HEK293 (cell line): ENCODE data around the gene QDPR.

Source experiments
- CTCF ChIP-seq: fragments of 450-650 bp; formaldehyde crosslinking; IDR thresholded peaks from 2 replicates; pipeline ENCODE4 v1.5.1; 2016; ENCODE audit warnings: missing biosample characterization, missing genetic modification characterization
- FEZF1 ChIP-seq: fragments of 450-650 bp; formaldehyde crosslinking; IDR thresholded peaks from 2 replicates; pipeline ENCODE4 v1.5.1; 2016; ENCODE audit warnings: missing biosample characterization, missing genetic modification characterization
- KLF1 ChIP-seq: fragments of 450-650 bp; formaldehyde crosslinking; IDR thresholded peaks from 2 replicates; pipeline ENCODE4 v1.5.1; 2016; ENCODE audit warnings: missing biosample characterization, missing genetic modification characterization
- RBAK ChIP-seq: fragments of 450-650 bp; formaldehyde crosslinking; IDR thresholded peaks from 2 replicates; pipeline ENCODE4 v1.5.1; 2016; ENCODE audit warnings: missing biosample characterization, missing genetic modification characterization
- ZFP37 ChIP-seq: fragments of 450-650 bp; formaldehyde crosslinking; IDR thresholded peaks from 2 replicates; pipeline ENCODE4 v1.5.1; 2016; ENCODE audit warnings: missing biosample characterization, missing genetic modification characterization
- ZNF354C ChIP-seq: fragments of 450-650 bp; formaldehyde crosslinking; IDR thresholded peaks from 2 replicates; pipeline ENCODE4 v1.5.1; 2016; ENCODE audit warnings: missing biosample characterization, missing genetic modification characterization, low read depth, borderline replicate concordance
- ZNF513 ChIP-seq: fragments of 450-650 bp; IDR thresholded peaks from 2 replicates; pipeline ENCODE4 v1.5.1; 2018; ENCODE audit warnings: missing biosample characterization, missing genetic modification characterization
- ZNF704 ChIP-seq: fragments of 450-650 bp; formaldehyde crosslinking; IDR thresholded peaks from 2 replicates; pipeline ENCODE4 v1.5.1; 2016; ENCODE audit warnings: missing biosample characterization, missing genetic modification characterization

- TF ChIP-seq CTCF (tag by site-specific recombination) (no peak), ZNF704 (tag by site-specific recombination) (no peak), KLF1 (tag by site-specific recombination) (no peak), RBAK (tag by site-specific recombination) (no peak), FEZF1 (tag by site-specific recombination) (no peak), ZNF513 (tag by site-specific recombination) (no peak), ZFP37 (tag by site-specific recombination) (no peak), ZNF354C (tag by site-specific recombination) (no peak)
Measured at GRCh38 chr4:17493619-17494018, 18.3 kb downstream of the QDPR start.
